ENCODE data around the gene CD81.

DNA sequence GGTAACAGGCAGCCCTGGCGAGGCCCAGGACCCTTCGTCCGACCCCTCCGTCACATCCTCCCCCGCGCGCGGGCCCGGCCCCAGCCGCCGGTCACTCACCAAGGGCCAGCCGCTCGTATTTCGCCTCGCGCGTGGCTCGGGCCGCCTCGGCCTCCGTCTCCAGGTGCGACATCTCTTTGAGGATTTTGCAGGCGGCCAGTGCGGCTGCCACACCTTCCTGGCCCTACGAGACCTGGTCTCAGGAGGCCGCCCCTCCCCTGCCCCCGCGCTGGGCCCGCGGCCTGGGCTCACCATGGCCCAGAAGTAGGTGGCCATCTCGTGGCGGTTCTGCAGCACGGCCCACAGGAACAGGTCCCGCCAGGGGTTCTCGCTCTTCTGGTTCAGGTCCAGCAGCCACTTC lies 37.5 kb downstream of the CD81 start:
- TF ChIP-seq CEBPB (IDR thresholded peaks at IDR 0.05; ENCODE audit: low read depth) (no peak), SIN3A (IDR thresholded peaks at IDR 0.05; ENCODE audit: low read depth) (no peak), ZNF274 (IDR thresholded peaks at IDR 0.05; ENCODE audit: low read depth, low read length) (no peak), SRF (IDR thresholded peaks at IDR 0.05; ENCODE audit: low read depth) (no peak), POLR2A (IDR thresholded peaks at IDR 0.05; ENCODE audit: borderline replicate concordance, extremely low read depth, insufficient read depth, insufficient read length) (no peak), YY1 (IDR thresholded peaks at IDR 0.05; ENCODE audit: extremely low read depth, insufficient replicate concordance, low read depth, low read length) (no peak), RAD21 (IDR thresholded peaks at IDR 0.05; ENCODE audit: low read depth) (no peak)
- TF ChIP-seq, protein P1, sequence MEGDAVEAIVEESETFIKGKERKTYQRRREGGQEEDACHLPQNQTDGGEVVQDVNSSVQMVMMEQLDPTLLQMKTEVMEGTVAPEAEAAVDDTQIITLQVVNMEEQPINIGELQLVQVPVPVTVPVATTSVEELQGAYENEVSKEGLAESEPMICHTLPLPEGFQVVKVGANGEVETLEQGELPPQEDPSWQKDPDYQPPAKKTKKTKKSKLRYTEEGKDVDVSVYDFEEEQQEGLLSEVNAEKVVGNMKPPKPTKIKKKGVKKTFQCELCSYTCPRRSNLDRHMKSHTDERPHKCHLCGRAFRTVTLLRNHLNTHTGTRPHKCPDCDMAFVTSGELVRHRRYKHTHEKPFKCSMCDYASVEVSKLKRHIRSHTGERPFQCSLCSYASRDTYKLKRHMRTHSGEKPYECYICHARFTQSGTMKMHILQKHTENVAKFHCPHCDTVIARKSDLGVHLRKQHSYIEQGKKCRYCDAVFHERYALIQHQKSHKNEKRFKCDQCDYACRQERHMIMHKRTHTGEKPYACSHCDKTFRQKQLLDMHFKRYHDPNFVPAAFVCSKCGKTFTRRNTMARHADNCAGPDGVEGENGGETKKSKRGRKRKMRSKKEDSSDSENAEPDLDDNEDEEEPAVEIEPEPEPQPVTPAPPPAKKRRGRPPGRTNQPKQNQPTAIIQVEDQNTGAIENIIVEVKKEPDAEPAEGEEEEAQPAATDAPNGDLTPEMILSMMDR (IDR thresholded peaks at IDR 0.05 in 2 of 3, conservative IDR thresholded peaks at IDR 0.05 in 1 of 3; ENCODE audit: borderline replicate concordance in 1 of 3, insufficient read depth in 1 of 3, low read depth in 2 of 3, low read length in 2 of 3) = no peak
- TF ChIP-seq, protein P2, sequence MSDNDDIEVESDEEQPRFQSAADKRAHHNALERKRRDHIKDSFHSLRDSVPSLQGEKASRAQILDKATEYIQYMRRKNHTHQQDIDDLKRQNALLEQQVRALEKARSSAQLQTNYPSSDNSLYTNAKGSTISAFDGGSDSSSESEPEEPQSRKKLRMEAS (IDR thresholded peaks at IDR 0.05) = no peak
- TF ChIP-seq, protein P3, sequence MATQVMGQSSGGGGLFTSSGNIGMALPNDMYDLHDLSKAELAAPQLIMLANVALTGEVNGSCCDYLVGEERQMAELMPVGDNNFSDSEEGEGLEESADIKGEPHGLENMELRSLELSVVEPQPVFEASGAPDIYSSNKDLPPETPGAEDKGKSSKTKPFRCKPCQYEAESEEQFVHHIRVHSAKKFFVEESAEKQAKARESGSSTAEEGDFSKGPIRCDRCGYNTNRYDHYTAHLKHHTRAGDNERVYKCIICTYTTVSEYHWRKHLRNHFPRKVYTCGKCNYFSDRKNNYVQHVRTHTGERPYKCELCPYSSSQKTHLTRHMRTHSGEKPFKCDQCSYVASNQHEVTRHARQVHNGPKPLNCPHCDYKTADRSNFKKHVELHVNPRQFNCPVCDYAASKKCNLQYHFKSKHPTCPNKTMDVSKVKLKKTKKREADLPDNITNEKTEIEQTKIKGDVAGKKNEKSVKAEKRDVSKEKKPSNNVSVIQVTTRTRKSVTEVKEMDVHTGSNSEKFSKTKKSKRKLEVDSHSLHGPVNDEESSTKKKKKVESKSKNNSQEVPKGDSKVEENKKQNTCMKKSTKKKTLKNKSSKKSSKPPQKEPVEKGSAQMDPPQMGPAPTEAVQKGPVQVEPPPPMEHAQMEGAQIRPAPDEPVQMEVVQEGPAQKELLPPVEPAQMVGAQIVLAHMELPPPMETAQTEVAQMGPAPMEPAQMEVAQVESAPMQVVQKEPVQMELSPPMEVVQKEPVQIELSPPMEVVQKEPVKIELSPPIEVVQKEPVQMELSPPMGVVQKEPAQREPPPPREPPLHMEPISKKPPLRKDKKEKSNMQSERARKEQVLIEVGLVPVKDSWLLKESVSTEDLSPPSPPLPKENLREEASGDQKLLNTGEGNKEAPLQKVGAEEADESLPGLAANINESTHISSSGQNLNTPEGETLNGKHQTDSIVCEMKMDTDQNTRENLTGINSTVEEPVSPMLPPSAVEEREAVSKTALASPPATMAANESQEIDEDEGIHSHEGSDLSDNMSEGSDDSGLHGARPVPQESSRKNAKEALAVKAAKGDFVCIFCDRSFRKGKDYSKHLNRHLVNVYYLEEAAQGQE (IDR thresholded peaks at IDR 0.05; ENCODE audit: low read depth) = no peak
- TF ChIP-seq, protein P4, sequence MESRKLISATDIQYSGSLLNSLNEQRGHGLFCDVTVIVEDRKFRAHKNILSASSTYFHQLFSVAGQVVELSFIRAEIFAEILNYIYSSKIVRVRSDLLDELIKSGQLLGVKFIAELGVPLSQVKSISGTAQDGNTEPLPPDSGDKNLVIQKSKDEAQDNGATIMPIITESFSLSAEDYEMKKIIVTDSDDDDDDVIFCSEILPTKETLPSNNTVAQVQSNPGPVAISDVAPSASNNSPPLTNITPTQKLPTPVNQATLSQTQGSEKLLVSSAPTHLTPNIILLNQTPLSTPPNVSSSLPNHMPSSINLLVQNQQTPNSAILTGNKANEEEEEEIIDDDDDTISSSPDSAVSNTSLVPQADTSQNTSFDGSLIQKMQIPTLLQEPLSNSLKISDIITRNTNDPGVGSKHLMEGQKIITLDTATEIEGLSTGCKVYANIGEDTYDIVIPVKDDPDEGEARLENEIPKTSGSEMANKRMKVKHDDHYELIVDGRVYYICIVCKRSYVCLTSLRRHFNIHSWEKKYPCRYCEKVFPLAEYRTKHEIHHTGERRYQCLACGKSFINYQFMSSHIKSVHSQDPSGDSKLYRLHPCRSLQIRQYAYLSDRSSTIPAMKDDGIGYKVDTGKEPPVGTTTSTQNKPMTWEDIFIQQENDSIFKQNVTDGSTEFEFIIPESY (IDR thresholded peaks at IDR 0.05; ENCODE audit: extremely low read depth, insufficient replicate concordance, low read length) = no peak

Data from HCT116 (cell line).